GM18505 (cell line): ENCODE data around the gene FAF2.
"Not testable (repeated sequence)": the region's sequence is repeated elsewhere in the genome, so short reads cannot be mapped to it uniquely, and the experiment has no call there.

Experiments used
- ATAC-seq: cut with Tn5 transposase; IDR thresholded peaks from one replicate; pipeline ENCODE4 v1.9.1; 2021; ENCODE audit not compliant: unreplicated experiment
- POLR2A ChIP-seq: IDR thresholded peaks from 4 replicates; pipeline ENCODE4 v1.6.1; 2011; ENCODE audit warnings: borderline replicate concordance; ENCODE audit not compliant: insufficient read depth, insufficient read length; ENCODE audit errors: extremely low read depth

The FAF2 gene

DNA sequence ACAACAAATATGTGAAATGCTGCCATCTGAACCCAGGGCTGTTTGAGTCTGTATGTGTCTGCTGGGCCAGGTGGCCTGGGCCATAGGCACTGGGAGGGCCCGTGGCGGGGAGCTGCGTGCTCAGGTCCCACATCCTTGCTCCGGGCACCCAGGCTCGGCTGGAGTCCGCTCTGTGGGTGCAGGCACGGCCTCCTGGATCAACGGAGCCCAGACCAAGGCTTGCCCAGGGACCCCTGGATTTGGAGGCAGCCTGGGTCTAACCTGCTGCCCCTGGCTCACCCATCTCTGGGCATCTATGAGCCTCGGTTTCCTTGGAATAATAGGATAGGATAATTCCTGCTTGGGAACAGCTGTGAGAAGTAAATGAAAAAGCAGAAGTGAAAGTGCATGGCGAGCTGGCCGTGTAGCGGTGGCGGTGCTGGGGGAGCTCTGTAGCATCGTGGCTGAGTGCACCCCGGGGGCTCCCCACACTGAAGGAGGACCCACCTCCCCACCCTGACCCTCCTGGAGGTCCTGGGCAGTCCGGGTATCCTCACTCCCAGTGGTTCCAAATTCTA, 102.2 kb downstream of the FAF2 start:
- TF ChIP-seq POLR2A: no peak

GRCh38 chr5:176550937-176551336, 102.8 kb downstream of the FAF2 start:
- not testable (repeated sequence) for ATAC-seq

More for the DNA sequence above, 102.2 kb downstream of the FAF2 start:
- ATAC-seq: no peak

DNA sequence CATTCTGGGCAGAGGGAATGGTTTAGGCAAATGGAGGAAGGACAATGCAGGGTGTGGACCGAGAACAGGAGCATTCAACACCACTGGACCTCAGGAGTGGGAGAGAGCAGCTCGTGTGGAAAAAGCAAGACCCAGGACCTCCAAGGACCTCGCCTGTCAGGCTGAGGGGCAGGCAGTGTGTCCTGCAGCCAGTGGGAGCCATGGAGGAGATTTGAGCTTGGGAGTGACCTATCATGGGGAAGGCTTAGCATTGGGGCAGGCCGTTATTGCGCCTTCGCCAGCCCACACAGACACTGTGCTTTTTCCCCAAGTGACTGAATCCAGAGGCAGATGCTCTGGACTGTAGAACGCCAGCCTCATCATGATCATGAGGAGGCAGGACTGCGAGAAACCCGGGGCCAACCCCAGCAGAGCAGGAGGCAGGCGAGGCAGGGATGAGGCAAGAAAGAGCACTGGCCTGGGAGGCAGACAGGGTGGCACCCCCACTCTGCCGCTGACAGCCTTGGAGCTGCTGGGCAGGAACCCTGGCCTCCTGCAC, 104.2 kb downstream of the FAF2 start:
- no peak for ATAC-seq
- TF ChIP-seq POLR2A: no peak

DNA sequence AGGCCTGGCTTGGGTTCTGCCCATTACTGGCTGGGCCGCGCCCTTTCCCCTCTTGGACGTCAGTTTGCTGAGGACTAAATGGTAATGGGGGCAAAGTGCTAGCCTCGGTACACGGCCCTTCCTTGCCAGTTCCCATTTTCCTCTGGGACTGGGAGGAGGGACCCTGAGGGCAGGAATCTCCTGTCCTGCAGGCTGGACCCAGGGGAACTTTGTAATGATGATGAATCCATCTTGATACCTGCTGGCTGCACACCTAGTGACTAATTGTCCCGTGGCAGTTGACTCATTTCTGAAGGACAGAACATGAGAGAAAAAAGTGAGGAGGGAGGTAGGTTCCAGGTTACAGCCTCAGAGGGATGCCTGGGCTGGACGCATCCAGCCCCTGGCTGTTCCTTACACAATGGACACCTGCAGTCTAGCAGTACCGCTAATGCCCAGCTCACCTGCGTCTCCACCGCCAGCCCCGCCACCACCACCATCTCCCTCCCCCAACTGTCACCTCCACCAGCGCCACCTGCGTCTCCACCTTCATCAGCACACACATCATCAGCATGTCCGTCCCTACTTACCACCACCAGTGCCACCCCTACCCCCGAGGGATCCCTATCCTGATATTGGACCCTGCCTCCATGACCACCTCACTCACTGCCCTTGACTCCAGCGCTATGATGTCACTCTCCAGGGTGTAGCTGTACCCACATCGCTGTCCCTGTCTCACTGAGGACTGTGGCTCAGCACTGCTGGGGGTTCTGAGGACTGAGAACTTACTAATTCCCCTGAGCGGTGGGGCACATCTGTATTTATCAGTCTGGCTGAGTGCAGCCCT, 105.3 kb downstream of the FAF2 start:
- no peak for ATAC-seq
- no peak for TF ChIP-seq POLR2A

DNA sequence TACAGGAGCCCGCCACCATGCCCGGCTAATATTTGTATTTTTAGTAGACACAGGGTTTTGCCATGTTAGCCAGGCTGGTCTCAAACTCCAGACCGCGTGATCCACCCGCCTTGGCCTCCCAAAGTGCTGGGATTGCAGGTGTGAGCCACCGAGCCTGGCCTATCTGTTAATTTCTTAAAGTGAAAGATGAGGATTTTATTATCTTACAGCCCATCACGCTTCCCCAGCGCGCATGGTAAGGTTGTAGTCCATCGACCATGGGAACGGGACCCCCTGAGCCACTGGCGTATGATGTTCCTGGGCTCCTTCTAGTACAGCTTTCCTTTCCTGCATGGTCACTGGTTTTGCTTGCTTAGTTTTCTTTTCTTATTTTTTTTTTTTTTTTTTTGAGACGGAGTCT, 109.7 kb downstream of the FAF2 start:
- ATAC-seq: no peak
- TF ChIP-seq POLR2A: no peak
